GM18517 (cell line): ENCODE results near the gene TADA2B.
A peak's percentile ranks its signal among the peaks of the same experiment; 100 is the strongest.

ENCODE experiments used
- ATAC-seq: cut with Tn5 transposase; IDR thresholded peaks from one replicate; pipeline ENCODE4 v1.9.1; 2021; ENCODE audit warnings: mild to moderate bottlenecking, moderate library complexity; ENCODE audit not compliant: unreplicated experiment

Gene TADA2B

GRCh38 chr4:7055111-7055989, 12.2 kb downstream of the TADA2B start:
- ATAC-seq = no peak

DNA sequence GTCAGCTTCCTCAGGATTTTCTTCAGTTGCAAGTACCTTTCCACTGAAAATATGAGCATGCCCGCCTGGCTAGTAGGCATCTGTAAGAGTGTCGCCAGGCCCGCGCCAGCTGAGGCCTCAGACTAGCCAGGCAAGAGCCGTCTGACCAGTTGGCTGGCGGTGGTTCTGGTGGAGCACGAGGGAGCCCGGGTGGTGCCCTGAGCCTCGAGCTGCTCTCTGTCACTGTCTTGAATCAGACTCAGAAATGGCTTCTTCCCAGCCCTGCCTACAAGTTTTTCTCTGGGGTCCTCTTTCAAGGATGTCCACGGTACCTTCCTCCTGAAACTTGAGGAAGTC, 12.8 kb downstream of the TADA2B start:
- ATAC-seq = no peak

GRCh38 chr4:7058792-7059191, 15.6 kb downstream of the TADA2B start:
- ATAC-seq = peak; percentile 18

DNA sequence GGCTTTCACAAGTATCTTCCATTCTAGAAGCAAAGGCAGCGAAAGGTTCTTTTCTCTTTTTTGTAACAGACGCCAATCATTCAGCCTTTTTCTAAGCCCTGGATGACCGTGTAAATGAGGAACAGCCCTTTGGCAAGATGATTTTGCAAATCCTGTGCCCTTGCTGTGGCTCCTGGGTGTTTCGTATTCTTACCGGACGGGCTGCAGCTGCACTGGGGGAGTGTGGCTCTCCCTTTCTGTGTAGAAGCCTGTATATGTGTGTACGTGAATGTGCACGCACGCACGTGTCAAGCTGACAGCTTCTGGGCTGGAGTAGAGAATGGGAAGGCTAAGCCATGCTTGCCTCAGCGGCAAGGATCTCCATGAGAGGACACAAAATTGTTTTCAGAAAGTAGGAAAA, 16.5 kb downstream of the TADA2B start:
- no peak for ATAC-seq

- no peak for ATAC-seq
These were observed 17.4 kb downstream of the TADA2B start for GRCh38 chr4:7060346-7061150.

DNA sequence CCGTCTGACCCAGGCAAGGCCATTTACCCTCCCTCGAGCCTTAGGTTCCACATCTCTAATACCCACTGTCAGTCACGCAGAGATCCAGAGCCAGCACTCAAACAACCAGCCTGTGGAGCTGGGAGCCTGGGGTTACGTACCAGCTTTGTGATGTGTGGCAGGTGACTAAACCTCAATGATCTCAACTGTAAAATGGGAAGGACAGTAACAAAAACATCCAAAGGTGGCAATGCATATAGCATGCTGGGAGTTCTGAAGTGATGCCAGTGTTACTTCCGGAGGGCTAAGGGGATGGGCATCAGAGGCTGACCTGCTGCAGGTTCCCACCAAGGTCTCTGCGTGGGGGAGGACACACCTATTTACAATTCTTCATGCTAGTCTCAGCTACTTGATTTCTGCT, 18.6 kb downstream of the TADA2B start:
- ATAC-seq = no peak

GRCh38 chr4:7062816-7063215, 19.6 kb downstream of the TADA2B start:
- no peak for ATAC-seq

DNA sequence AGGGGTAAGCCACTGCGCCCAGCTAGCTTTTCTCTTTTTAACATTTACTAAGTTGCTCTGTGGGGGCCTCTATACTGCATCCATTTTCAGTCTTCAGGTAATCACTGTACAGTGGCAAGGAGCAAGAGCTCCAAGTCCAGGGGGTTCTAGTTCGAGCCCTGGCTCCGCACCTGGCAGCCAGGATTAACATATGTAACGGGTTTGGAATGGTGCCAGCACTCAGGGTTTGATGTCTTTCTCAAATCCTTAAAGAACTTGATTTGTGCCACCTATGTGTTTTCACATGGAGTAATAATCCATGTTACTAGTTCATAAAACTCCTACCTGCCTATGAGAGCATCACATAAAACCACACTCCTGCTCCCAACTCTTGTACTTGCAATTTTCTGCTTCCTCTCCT, 20.2 kb downstream of the TADA2B start:
- ATAC-seq = no peak

DNA sequence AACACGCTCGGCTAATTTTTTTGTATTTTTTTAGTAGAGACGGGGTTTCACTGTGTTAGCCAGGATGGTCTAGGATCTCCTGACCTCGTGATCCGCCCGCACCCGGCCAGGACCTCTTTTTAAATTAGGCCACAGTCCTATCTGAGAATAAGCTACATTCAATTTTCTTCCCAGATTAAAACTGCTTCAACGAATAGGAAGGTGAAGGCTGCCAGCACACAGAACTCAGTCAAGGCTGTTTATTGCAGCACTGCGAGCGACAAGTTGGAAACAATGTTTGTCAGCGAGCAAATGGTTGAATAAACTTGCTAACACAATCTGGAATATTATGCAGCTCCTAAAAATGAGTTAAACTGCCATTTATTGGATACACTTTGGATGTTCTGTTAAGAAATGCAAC, 22.8 kb downstream of the TADA2B start:
- no peak for ATAC-seq

DNA sequence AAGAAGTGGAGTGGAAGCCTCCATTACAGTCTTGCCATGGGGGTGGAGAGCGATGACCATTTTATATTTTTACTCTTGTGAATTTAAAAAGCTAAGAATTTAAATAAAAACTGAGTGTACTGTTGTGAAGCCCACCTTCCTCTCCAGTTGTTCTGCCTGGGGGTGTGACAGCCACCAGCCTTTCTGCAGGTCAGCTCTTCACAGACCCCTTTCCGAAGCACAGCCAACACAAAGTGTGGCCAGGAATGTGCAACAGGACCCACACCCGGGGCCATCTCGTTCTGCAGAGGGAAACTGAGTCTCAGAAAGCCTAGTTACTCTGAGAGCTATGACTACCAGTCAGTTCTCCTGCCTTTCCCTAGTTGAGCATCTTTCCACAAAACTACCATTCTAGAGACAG, 23.3 kb downstream of the TADA2B start:
- ATAC-seq = no peak

- no peak for ATAC-seq
These were observed 23.9 kb downstream of the TADA2B start for GRCh38 chr4:7067126-7067451.

DNA sequence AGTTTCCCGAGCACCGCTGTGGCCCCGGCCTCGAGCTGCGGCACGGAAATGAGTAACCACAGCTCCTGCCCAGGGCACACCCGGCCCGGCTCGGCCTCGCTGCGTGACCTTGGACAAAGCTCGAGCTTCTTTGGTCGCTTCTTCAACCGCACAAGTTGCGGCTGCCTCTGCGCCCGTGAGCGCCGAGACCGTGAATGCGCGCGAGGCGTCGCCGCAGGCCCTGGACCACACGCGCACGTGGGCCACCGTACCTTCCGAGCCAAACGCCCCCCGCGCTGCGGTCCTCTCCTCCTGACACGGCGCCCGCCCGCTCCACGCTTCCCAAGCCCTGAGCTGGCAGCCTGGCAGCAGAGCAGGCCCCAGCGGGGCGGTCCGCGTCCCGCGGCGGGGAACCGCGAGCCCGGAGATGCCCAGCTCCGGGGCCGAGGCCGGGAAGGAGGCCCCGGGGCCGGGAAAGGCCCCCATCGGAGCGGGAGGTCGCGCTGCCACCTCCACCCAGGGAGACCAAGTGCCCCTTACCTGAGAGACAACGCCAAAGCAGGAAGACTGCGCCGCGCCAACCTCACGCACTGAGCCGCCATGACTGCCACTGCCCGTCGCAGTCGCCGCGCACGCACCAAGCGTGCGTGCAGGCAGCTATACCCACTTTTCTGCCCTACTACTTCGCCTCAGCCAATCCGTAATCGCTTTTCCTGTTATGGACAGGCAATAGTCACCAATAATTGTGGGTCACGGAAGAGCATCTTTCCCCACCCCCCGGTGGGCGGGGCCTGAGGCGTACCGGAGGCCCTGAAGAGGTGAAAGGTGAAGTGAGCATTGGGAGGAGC, 24.5 kb downstream of the TADA2B start, which contains the start of gene GRPEL1:
Gene GRPEL1, minus strand, starts transcription at position 613 of the 827 bp plus-strand sequence. Its CDS starts 32 bp downstream, at position 581.
- ATAC-seq = peak; percentile 91

DNA sequence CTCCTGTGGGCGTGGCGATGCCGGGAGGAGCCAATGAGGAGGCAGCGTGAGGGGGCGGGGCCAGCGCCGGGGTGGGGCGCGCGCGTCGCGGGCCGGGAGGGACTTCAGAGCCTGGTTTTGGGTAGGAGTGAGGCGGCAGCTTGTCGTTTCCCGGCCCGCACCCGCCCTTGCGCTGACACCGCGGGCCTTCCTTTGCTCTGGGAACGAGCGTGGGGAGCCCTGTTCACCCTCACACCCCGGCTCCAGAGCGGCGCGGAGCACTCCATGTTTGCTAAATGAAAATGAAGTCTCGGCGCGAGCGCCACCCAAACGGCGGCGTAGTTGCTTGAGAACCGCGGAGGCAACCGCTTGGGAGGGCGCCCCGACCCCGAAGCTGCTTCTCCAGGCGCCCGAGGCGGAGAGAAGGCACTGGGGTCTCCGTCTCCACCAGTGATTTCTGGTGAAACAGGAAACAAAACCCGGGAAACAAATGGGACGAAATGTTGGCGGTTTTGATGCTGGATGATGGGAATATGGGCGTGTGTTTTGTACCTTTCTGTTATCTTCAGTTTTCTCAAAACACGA, 25.2 kb downstream of the TADA2B start:
- peak; percentile 3 for ATAC-seq

DNA sequence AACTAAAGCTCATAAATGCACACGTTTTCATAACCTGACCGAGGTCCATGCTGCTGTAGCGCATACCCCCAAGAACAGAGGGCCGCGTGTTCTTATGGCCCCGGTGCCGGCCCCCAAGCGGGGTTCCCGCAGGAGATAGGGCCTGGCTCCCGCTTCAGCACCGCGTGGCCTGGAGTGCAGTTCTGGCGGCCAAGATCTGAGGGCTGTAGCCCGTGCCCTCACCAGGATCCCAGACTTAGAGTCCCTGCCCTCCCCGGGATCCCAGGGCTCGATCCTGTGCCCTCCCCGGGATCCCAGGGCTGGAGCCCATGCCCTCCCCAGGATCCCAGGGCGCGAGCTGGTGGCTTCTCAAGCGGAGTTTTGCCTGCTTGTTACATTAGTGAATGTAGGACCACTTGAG, 25.7 kb downstream of the TADA2B start:
- ATAC-seq = no peak

- ATAC-seq = peak; percentile 41
These were observed 27.7 kb downstream of the TADA2B start for GRCh38 chr4:7070729-7071511.

- no peak for ATAC-seq
These were observed 29.9 kb downstream of the TADA2B start for GRCh38 chr4:7073059-7073458.

- ATAC-seq = no peak
These were observed 30.6 kb downstream of the TADA2B start for GRCh38 chr4:7073526-7074390.

DNA sequence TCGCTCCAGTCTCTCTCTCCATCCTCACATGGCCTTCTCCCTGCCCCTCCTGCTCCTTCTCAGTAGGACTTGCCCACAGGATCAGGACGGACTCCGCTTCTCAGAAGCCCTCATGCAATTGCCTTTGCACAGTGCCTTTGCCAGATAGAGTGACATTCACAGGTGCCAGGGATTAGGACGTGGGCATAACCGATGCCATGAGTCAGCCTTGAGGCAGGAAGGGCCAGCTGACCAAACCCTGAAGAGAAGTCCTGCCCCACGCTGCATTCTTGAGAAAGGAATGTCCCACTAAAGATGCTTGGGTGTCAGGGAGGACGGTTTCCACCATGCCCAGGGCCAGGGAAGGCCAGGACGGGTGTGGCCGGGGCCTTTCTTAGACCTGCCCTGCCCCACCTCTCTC, 31.3 kb downstream of the TADA2B start:
- ATAC-seq = no peak

GRCh38 chr4:7075962-7076695, 33.0 kb downstream of the TADA2B start:
- no peak for ATAC-seq
